Tongue (tissue), 2 donors: Measurements from ENCODE around the gene TRIM31. TPM values are rescaled to one million over a fixed set of nuclear protein-coding genes. Genes with fewer than 3 reads are reported as not detected.

Source experiments
- DNase-seq: peaks from one replicate; pipeline ENCODE4 v3.0.0-alpha.2; 2015
- total RNA-seq: library from RNA; depleted of rRNA; stranded (reverse); fragments of >200 nt; gene quantifications from one replicate; pipeline ENCODE4 v1.2.3, GENCODE V29; 2014

TRIM31 gene
- total RNA-seq, 1 donor from 2014 or later, result not detected

DNA sequence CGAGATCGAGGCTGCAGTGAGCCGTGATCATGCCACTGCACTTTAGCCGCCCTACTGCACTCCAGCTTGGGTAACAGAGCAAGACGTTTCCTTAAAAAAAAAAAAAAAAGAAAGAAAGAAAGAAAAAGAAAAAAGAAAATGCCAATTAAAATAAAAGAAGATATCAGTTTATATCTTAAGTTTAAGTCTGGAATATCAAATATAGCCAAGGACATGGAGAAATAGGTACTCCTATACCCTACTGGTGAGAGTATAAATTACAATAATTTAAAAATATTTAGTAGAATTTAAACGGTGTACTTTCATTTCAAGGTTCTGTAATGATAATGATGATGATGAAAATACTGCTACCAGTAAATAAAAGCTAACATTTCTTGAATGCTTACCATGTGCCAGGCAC, 3.8 kb upstream of the TRIM31 start:
- no peak for DNase-seq

DNA sequence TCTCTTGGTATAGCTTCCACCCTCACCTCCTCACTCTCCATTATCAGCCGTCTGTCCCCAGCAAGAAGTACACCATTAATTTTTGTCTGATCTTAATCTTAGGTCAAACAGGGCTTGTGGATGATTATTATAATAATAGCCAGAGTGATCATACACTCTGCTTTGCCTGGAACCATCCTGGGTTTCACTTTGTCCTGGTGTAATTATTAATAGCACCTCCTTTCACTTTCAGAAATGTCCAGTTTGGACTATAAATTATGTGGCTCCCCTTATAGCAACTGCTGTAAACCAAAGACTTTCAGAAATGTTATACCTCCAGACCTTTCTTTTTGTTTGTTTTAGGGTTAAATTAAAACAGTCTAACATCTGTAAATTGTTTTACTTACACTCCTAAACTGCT, 951 bp upstream of the TRIM31 start:
- DNase-seq, result no peak

DNA sequence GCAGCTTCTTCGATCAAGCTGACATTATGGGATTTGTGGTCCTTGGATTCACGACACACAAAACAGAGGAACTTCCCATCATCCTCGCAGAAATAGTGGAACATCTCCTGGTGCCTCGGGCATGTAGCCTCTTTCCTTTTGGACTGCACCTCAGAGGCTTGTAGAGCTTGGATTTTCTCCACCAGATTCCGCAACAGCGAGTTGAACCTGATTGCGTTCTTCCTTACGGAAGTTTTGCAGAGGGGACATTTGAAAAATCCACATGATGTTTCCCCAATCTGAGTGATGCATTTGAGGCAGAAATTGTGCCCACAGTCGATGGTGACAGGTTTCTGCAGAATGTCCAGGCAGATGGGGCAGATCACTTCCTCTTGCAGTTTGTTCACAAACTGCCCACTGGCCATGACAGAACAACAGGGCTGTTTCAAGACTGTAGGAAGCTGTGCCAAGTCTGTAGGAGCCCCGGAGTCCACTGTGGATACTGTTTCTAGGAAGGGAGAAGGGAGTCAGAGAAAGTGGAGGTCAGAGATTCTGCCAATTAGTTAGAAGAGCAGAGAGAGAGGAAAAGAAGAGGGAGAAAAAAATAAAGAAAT, 392 bp downstream of the TRIM31 start:
- no peak for DNase-seq

DNA sequence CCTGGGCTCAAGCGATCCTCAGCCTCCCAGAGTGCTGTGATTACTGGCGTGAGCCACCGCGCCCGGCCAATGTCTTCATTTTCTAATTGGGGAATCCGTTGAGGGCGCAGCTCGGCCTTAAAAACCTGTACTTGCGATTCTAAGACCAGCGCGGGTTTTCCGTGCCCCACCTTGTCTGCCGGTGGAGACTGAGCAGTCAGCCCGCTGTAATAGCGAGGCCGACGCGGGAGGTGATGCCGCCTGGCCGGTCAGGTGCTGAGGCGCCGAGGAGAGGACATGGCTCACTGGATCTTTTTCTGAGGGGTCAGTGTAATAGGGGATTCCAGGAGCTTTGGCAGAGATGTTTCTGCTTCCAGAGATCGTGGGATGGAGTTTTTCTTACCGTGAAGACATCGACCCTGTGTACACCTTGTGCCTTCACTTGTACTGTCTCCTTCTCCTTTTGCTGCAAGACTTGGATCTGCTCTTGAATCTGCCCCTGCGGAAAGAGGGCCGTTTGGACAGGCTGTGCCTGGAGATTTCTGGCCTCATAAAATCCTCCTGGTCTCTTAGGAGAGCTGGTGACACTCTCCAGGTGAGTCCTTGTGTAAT, 1.5 kb downstream of the TRIM31 start:
- no peak for DNase-seq

DNA sequence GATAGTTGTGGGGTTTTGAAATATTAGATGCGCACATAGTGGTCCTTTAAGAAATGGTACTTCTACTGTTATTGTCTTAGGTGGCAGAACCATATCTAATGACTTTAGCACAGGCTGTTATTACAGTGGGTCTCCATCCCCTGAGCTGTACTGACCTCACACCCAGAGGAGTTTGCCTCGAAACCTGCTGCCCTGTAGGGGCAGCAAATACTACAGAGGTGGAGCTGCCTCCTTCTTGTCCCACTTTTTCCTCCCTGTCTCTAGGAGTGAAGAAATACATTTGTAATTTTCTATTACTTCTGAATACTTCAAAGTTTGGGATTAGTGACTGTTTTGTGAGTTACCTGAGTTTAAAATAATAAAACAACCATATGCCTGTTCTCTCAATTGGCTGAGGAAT, 8.2 kb downstream of the TRIM31 start:
- DNase-seq, result no peak

DNA sequence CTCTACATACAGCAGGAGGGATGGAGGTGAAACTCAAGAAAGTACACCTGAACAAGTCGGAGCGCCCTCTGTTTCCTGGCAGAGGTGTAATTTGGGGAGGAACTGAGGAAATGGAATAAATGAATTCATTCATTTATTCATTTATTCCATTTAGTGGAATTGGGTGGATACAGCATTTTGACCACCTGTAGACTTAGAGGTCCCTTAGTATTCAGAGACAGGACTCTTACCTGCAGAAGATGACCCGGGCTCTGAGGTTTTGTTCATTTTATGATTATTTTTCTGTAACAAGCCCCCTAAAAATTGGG, 9.1 kb downstream of the TRIM31 start:
- DNase-seq, result no peak

DNA sequence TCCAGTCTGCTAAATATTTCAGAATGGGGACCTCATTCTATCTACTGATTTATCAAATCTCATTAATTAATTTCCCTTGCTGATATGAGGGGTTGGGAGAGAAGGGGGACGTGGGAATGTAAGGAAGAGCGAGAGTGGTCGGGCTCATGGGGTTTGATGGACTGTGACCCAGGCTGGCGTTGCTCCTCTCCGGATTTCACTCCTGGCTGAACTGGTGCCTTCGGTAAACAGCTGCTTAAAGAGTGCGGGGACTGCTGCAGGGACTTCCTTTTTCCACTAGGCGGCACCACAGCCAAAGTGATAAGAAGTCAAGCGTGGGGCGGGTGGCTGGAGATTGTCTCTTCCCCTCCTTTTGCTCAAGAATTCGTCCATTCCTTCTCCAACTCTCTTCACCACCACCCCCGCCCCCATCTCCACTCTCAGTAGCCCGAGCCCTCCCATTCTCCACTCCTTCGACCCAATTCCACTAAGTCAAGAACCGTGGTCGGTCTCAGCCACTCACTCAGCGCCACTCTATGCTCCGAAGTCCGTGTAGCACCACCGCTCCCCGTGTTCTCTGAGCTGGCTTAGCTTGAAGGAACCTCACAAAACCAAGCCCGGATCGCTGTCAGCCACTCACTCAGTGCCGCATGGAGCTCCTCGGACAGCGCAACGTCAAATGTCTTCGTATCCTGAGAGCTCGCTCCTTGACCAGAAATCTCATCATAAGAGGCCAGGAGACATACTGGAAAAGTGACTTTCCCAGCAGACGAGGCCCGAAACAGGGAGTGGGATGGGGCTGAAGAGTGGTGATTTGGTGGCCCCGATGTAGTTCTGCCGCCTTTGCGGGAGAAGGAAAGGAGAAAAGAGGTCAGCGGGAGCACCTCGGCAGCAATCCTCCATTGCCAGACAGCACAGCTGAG, 9.7 kb downstream of the TRIM31 start:
- peak; percentile 91 for DNase-seq

DNA sequence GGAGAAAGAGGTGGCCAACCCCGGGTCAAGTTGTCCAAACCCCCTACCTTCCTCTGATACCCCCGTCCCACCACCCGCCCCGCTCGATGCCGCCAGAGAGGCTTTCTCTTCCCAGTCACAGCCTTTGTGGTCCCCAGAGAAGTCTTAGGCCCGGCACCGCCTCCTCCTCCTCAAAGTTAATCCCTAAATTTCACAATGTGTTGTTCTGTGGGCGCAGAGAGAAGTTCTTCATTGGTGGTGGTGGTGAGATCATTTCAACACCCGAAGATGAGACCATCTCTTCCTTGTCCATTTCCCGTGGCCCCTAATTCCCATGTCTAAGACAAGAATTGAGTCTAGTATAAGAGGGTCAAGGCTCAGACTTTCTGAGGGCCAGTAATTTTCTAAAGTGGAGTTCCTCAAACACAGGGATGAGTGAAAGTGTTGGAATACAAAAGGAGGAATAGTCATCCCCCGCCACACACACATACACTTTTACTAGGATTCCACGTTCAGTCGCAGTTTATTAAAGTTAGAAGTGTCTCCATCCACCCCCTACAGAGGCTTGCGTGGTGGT, 10.4 kb downstream of the TRIM31 start:
- DNase-seq, result no peak

DNA sequence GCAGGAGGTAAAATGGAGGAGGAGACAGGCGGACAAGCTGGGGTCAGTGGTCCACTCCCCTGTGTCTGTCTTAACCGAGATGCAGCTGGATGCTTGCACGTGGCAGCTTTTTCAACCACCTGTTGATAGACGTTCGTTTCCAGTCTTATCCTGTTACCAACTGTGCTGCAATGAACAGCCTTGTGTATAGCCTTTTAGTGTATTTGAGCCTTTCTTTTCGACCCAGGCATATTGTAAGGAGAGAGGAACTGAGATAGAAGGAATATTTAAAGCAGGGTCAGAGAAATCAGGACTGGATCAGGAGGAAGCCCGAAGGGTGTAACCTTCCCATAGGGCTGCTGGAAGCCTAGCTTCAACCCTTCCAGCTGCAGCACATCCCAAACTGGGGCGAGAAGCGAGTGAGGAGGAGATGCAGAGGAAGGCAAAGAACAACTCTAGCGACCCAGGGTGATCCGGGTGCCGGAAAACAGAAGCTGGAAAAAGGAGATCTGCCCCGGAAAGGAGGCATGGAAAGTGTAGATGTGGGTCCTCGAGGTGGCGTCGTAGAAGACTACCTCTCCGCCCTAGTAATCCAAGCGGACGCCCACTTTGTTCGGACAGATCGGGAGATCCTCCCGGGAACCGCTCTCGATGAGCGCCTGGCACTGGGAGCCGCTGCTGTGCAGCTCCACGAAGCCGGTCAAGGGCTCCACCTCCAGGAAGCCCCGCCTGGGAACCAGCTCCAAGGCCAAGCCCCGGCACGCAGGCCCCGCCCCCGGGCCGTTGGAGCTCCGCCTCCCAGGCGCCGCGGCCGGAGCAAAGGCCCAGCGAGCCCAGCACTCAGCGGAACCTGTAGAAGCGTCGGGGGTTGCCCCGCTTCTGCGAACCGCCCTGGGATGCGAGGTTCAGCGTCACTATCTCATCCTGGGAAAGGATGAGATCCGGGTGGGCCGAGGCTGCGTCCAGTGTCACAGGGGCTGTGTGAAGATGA, 11.2 kb downstream of the TRIM31 start:
- DNase-seq, result peak; percentile 78

DNA sequence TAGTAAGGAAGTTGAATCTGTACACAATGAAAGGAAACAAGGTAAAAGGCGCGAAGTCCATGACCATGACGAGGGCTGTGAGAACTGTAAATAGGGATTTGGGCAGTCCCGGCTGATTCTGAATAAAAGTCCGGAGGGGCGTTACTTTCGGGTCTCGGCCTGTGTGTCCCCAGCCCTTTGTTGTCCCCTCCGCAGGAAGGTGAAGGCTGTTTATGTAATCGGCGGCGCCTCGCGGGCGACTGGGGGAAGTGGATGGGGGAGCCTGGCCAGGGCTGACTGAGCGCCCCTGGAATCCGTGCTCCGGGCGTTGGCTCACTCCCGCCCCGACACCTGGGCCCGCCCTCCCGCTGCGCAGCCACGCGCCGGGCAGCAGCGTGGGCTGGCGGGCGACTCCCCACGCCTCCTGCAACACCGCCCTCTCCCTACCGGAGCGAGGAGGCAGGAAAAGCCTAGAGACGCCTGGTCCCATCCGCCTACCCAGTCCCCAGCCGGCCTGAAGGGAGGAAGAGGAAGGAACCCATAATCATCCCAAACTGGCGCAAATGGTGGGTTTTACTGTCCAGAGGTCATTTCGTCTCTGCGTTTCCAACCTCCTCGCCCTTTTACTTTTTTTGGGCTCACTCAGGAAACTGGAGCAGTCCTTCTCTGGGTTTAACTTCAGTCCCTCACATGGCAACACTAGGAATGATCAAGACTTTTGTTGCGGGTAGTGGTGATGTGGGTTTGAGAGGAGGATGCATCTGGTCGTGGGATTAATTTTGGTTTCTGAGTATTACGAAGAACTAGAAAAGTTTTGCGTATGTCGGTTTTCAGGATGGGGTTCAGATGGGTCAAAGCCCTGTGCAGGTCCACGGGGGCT, 12.1 kb downstream of the TRIM31 start:
- DNase-seq, result peak; percentile 11

DNA sequence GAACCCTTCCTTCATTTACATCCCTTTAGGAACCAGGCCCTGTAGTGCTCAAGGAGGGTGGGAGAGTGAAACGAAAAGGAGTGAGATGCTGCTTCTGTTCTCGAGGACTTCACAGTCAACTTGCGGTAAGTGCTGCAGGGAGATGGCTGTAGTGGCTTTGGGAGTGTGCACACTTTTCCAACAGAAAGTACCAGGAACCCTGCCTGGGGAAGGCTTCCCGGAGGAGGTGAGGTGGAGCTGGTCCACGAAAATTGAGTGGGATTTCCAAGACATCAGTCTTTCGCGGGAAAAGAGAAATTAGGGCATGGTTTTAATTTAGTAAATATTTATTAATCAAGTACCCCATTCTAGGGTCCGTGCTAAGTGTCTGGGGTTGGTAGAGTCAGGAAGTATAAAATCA, 12.7 kb downstream of the TRIM31 start:
- DNase-seq, result no peak

DNA sequence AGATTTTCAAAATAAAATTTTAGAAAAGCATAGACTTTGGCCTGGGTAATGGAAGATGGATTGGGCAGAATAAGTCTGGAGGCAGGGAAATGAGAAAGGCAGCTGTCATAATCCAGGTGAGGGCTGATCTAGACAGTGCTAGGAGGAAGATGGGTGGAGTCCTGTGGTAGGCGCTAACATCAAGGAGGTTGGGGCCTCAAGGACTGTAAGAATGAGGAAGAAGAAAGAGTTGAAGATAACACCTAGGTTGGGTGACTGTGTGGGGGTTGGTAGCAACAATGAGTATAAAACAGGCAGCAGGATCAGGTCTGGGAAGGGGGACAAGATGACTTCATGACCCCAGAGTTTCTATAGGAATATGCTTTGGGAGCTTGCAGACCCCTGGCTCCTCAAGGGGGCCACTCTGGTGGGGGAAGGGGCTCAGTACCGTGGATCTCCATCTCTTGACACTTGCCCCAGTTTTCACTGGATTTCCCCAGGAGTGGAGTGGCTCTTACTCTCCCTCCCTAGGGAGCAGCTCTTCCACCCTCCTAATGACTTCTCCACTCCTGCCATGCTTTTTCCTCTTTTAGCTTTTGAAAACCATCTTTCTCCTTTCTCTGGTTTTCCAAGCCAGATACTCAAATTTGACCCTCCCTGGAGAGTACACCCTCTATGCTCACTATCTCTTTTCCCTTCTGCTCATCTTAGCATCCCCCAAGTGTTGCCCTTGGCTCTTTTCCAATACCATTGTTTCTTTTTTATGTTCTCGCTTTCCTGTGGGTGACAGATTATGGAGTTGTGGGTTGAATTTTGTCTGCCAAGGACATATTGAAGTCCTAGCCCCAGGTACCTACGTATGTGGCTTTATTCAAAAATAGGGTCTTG, 14.8 kb downstream of the TRIM31 start:
- DNase-seq, result no peak

DNA sequence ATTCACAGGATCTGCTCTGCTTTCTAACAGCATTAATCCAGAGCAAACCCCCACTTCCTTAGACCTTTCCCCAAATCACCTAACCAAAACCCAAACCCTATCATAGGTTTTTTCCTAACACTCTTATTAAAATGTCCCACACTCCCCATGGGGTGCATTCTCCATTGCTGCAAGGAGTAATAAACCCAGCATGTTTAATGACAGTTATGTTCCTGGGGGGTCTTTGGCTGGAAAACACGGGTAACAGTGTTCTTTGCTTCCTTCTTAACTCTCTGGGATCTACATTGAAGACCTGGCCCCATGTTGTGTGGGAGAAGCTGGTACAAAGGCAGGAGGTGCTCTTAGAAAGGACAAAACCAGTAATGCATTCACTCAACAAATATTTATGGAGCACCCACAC, 16.1 kb downstream of the TRIM31 start:
- no peak for DNase-seq

DNA sequence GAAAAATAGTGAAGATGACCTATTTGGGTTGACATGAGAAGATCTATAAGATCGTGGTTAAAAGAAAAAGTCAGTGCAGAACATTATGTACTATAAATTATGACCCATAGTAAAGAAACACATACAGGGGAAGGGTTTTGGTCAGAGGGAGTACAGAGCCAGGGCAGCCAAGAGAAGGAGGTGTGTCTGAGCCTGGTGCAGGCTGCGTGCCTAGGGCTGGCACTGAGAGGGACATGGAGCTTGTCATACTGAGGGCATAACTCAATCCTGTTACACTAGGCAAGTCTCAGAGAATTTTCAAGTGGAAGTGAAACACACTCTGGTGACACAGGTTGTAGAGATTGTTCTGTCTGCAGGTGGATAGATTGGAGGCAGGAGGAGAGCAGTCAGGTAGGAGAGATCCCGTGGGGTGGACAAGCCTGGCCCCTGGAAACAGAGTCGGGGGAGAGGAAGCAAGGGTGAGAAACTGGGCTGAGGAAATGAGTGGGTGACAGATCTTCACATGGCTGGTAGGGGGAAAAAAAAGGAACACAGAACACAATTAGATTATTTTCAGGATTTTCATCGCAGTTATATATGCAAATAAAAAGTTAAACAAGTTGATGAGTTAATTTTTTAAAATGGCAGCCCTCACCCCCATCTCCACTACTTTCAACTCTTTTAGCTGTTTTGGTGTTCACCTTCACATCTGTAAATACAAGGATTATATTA, 18.8 kb downstream of the TRIM31 start:
- no peak for DNase-seq

DNA sequence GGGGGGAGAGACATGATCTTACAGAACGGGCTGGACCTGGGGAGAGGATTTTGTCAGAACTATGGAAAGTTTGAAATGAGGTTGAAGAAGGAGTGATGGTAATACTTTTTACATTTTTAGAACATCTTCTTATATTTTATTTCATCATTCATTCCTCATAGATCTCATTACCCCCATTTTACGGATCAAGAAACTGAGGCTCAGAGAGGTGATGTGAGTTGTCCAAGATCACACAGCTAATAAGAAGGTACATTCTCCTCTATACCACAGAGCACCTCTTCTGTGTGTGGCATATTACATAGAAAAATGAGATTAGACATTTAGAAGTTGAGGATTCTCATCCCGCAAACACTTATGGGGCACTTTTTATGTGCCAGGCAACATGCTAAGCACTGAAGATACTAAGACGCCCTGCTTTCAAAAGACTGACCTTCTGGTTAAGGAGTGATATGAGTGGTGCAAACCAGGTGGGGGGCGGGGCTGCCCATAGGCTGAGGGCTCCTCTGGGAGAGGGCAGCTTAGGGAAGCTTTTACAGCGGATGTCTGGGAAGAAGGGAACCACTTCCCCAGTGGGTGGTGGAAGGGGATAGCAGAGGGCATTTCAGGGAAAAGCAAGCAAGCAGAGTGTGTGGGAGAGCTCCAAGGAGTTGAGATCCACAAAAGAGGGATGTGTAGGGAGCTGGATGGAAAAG, 19.9 kb downstream of the TRIM31 start:
- DNase-seq, result no peak

DNA sequence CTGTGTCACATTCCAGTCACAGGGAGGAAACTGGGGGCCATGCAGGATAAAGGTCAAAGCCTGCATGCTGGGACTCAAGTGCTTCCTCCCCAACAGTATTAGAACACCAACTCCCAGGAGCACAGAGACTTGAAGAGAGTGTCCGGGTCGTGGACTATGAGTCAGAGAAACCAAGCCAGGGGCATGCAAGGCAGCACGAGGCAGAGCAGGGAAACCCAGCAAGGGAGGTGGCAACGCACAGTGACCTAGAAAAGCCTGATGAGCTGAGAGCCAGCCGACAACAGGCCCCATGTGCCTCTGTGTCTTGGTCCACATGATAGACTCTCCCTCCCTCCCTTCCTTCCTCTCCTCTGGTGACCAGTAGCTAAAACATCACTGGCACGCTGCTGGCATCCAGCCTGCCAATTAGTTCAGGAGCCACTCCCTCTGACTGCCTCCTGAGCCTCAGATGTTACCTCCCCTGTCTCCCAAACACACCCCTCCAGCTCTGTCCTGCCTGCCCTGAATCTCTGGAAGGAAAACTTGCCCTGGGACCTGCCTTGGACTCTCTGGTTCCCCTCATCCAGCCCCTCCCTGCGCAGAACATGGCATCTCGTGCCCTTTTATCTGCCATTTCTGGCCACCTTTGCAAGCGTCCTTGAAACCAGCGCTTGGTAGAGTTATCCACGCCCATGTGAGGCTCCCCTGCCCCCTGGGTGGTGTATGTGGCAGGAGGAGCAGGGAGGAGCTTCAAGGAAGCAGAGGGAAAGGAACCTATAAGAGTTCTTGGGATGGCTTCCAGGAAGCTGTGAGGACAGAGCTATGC, 21.1 kb downstream of the TRIM31 start:
- no peak for DNase-seq

DNA sequence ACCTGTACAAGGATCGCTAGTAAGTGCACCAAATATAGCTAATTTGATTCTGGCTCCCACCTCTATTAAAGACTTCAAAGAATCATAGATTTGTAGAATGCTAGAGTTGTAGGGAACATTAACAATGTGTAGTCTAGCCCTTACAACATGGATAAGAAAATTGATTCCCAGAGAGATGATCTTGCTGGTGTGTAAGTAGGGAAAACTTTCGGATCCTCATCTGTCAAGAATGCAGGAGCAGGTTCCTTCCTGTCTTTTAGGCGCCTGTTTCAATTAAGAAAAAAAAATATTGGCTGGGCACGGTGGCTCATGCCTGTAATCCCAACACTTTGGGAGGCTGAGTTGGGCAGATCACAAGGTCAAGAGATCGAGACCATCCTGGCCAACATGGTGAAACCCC, 25.0 kb downstream of the TRIM31 start:
- no peak for DNase-seq

DNA sequence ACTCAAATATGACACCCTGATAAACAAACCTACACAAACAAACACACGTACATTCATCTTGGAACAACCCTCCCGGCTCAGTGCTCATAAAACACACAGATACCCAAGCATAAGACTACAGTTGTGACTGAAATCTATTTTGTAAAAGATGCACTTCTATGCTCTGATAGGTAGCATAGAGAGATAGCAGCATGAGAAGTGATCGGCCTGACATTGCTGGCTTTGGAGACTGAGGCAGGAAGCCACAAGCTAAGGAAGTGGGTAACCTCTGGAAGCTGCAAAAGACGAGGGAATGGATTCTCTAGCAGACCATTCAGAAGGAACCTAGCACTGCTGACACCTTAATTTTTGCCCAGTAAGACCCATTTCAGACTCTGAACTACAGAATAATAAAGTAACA, 35.7 kb downstream of the TRIM31 start:
- DNase-seq, result no peak
